Gastrocnemius medialis (tissue), 4 donors: ENCODE measurements around the gene KCNQ4.

ENCODE experiments used
- POLR2A ChIP-seq, 2 donors: fragments of 450-650 bp; IDR thresholded peaks; one replicate each; pipeline ENCODE4 v1.6.1; 2017; ENCODE audit warnings: antibody characterized with exemption in 2 of 2, mild to moderate bottlenecking in 2 of 2, moderate library complexity in 2 of 2
- TF ChIP-seq, protein P1 (sequence below), 5 experiments: fragments of 450-650 bp in 3 of 5; fragments of 200-600 bp in 2 of 5; sonication (generic) in 2 of 5; IDR thresholded peaks in 4 of 5; conservative IDR thresholded peaks in 1 of 5; 1 replicate in 4 of 5; 2 replicates in 1 of 5; pipeline ENCODE4 v1.5.1; 2016 to 2019; ENCODE audit warnings: antibody characterized with exemption in 5 of 5, mild to moderate bottlenecking in 3 of 5, moderate library complexity in 3 of 5

DNA sequence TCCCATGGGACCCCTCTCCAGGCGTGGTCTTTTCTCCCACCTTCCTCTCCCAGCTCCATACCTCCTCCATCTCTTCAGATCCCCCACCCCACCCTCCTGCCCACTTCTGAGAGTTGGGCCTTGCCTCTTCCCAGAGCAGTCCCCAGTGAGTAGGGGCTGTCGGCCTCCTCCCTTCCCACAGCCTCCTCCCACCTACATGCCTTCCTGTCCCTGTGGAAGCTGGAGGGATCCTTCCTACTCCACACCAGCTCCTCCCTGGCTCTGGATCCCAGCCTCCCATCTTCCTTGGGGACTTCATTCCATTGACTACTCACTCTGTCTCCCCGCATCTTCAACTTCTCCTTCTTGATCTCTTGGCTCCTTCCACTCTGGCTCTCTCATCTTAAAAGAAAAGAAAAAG lies 24.9 kb downstream of the KCNQ4 start:
- TF ChIP-seq, protein P1, sequence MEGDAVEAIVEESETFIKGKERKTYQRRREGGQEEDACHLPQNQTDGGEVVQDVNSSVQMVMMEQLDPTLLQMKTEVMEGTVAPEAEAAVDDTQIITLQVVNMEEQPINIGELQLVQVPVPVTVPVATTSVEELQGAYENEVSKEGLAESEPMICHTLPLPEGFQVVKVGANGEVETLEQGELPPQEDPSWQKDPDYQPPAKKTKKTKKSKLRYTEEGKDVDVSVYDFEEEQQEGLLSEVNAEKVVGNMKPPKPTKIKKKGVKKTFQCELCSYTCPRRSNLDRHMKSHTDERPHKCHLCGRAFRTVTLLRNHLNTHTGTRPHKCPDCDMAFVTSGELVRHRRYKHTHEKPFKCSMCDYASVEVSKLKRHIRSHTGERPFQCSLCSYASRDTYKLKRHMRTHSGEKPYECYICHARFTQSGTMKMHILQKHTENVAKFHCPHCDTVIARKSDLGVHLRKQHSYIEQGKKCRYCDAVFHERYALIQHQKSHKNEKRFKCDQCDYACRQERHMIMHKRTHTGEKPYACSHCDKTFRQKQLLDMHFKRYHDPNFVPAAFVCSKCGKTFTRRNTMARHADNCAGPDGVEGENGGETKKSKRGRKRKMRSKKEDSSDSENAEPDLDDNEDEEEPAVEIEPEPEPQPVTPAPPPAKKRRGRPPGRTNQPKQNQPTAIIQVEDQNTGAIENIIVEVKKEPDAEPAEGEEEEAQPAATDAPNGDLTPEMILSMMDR (IDR thresholded peaks at IDR 0.05 in 4 of 5, conservative IDR thresholded peaks at IDR 0.05 in 1 of 5): no peak
- TF ChIP-seq POLR2A (IDR thresholded peaks at IDR 0.05): no peak
